ENCODE data around the gene KCNJ13. TPM values are rescaled to one million over a fixed set of nuclear protein-coding genes. Genes with fewer than 3 reads are reported as not detected.

Gene KCNJ13
- total RNA-seq, 1 experiment from 2014 or later: 2.2 TPM

Small RNA genes within 50 kb of the gene (small RNA-seq; reads per million reads assigned to genes)
- 0 reads per million in 2 experiments for gene RNU6-107P

Other genes starting within 250 kb of the KCNJ13 start
- not detected in 2 replicates for gene CHRNG, start 236.9 kb downstream of the KCNJ13 start, total RNA-seq (2014; rRNA removed; shearing (Covaris generic))
- gene TIGD1, start 226.0 kb downstream of the KCNJ13 start, total RNA-seq (2014; rRNA removed; shearing (Covaris generic)): 4.1 and 4.7 TPM in 2 replicates
- gene EIF4E2, start 225.9 kb downstream of the KCNJ13 start, total RNA-seq (2014; rRNA removed; shearing (Covaris generic)): 52.7 and 71.2 TPM in 2 replicates
- 0.29 and 0.71 TPM in 2 replicates for gene EFHD1, start 143.0 kb downstream of the KCNJ13 start, total RNA-seq (2014; rRNA removed; shearing (Covaris generic))
- gene GIGYF2, start 79.2 kb downstream of the KCNJ13 start, total RNA-seq (2014; rRNA removed; shearing (Covaris generic)): 49.8 and 62.7 TPM in 2 replicates
- 0.55 and 1.1 TPM in 2 replicates for gene SNORC, start 93.7 kb upstream of the KCNJ13 start, total RNA-seq (2014; rRNA removed; shearing (Covaris generic))
- not detected in 2 replicates for gene NGEF, start 236.7 kb upstream of the KCNJ13 start, total RNA-seq (2014; rRNA removed; shearing (Covaris generic))

All from SK-MEL-5 (cell line).